SK-N-SH (cell line): Measurements from ENCODE around the gene DNAH1.

Experiments
- CTCF ChIP-seq: fragments of 200-600 bp; sonication (generic); IDR thresholded peaks from 2 replicates; pipeline ENCODE4 v1.6.1; 2017; ENCODE audit warnings: antibody characterized with exemption, mild to moderate bottlenecking, moderate library complexity
- TCF12 ChIP-seq: IDR thresholded peaks from 2 replicates; pipeline ENCODE4 v1.4.0; 2012

GRCh38 chr3:52306978-52307377 is 9.1 kb upstream of the DNAH1 start:
- no peak for TF ChIP-seq CTCF
- no peak for TF ChIP-seq TCF12
